ENCODE measurements around the gene UBE2S.

Gene UBE2S

DNA sequence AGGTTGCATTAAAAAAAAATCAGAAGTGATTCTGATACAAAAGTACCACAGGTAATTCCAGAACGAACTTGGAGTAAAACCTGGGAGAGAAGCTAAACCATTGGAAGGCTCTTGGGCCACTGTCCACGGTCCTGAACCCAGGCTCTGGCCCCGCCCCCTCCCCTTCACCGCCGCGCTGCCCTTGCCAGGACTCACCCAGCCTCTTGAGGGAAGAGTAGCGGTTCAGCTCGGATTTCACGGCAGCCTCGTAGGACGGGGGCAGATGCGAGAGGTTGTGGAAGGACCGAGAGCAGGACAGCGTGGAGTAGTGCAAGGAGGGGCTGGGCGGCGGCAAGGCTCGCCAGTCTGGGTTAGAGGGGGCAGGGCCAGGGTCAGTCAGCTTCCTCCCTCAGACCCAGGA is 29.8 kb upstream of the UBE2S start:
- no peak for DNase-seq (ENCODE audit: low spot score)
- Histone ChIP-seq H3K27ac (no peak overlapping the region), H3K4me3 (no peak overlapping the region)
- no peak for TF ChIP-seq CTCF (IDR thresholded peaks at IDR 0.05)

DNA sequence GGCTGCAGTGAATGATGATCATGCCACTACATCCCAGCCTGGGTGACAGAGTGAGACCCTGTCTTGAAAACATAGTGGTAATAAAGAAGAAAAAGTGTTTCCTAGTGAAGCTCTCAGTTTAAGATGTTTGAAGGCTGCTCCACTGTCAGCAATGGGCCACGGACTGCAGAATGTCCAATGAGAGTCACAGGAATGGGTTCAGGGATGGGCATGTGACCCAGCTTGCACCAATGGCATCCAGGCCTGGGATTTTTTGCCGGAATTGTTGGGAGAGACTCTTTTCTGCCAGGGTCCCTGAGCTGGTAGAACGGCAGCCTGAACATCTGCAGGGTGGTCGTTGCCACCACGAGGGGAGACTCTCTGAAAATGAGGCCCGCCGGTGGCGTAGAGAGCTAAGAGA is 29.3 kb upstream of the UBE2S start:
- H3K4me3 ChIP-seq, result no peak overlapping the region
- DNase-seq (ENCODE audit: low spot score), result no peak
- no peak for TF ChIP-seq CTCF (IDR thresholded peaks at IDR 0.05)
- no peak overlapping the region for H3K27ac ChIP-seq

DNA sequence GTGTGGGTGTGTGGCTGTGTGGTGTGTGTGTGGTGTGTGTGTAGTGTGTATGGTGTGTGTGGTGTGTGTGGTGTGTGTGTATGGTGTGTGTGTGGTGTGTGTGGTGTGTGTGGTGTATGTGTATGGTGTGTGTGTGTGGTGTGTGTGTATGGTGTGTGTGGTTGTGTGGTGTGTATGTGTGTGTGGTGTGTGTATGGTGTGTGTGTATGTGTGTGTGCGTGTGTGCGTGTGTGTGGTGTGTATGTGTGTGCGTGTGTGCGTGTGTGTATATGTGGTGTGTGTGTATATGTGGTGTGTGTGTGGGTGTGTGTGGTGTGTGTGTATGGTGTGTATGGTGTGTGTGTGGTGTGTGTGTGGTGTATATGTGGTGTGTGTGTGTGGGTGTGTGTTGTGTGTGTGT is 27.4 kb upstream of the UBE2S start:
- TF ChIP-seq CTCF (IDR thresholded peaks at IDR 0.05), result no peak
- DNase-seq (ENCODE audit: low spot score), result no peak

DNA sequence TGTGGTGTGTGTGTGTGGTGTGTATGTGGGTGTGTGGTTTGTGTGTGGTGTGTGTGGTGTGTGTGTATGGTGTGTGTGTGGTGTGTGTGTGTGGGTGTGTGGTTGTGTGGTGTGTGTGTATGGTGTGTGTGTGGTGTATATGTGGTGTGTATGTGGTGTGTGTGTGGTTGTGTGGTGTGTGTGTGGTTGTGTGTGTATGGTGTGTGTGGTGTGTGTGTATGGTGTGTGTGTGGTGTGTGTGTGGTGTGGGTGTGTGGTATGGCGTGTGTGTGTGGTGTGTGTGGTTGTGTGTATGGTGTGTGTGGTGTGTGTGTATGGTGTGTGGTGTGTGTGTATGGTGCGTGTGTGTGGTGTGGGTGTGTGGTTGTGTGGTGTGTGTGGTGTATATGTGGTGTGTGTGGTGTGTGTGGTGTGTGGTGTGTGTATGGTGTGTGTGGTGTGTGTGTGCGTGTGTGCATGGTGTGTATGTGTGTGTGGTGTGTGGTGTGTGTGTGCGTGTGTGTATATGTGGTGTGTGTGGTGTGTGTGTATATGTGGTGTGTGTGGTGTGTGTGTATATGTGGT is 26.9 kb upstream of the UBE2S start:
- TF ChIP-seq CTCF (IDR thresholded peaks at IDR 0.05), result no peak
- no peak for DNase-seq (ENCODE audit: low spot score)
- Histone ChIP-seq H3K4me3 (no peak overlapping the region), H3K27ac (no peak overlapping the region)

More for the DNA sequence above, 27.4 kb upstream of the UBE2S start:
- Histone ChIP-seq H3K4me3 (no peak overlapping the region), H3K27ac (no peak overlapping the region)

GRCh38 chr19:55433292-55433691 is 25.7 kb upstream of the UBE2S start:
- Histone ChIP-seq H3K4me3 (no peak overlapping the region), H3K27ac (no peak overlapping the region)
- no peak for TF ChIP-seq CTCF (IDR thresholded peaks at IDR 0.05)
- DNase-seq (ENCODE audit: low spot score), result no peak

DNA sequence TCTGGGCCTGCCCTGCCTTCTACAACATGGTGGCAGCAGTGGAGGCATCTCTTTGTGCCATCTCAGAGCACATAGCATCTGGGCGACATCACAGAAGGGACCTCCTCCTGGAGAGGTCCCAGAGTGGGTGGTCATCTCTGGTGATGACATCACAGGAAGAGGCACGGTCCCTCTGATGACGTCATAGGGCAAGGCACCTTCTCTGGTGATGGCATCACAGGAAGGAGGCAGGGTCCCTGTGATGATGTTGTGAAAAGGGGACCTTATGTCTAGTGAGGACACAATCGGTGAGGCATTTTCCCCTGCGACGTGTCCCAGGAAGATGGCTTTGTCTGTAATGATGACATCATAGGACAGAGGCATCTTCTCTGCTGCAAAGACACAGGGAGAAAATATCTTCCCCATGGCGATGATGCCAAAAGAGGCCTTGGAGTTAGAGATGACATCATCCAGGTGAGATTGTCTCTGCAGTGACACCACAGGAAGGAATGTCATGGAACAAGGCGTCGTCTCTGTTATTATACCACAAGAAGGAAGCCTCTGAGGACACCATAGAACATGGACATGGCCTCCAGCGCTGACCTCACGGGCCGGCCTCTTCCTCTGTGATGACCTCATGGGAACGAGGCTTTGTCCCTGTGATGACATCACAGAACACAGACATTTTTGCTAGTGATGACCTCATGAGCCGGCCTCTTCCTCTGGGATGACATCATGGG is 24.8 kb upstream of the UBE2S start:
- H3K4me3 ChIP-seq, result no peak overlapping the region
- H3K27ac ChIP-seq, result no peak overlapping the region
- no peak for DNase-seq (ENCODE audit: low spot score)
- no peak for TF ChIP-seq CTCF (IDR thresholded peaks at IDR 0.05)

- no peak for TF ChIP-seq CTCF (IDR thresholded peaks at IDR 0.05)
- H3K27ac ChIP-seq, result no peak overlapping the region
- DNase-seq (ENCODE audit: low spot score), result no peak
- no peak overlapping the region for H3K4me3 ChIP-seq
Measured at GRCh38 chr19:55431183-55431582, 23.6 kb upstream of the UBE2S start.
